GM23248 (cell line): ENCODE data around the gene CDC42EP4. TPM values are rescaled to one million over a fixed set of nuclear protein-coding genes. Genes with fewer than 3 reads are reported as not detected.

Experiments used
- DNase-seq: peaks from one replicate; pipeline ENCODE4 v3.0.0-alpha.2; 2015
- H2AFZ ChIP-seq: fragments of 200-600 bp; sonication (generic); 2 replicates; pipeline ENCODE4 v1.6.1; 2016; ENCODE audit warnings: antibody characterized with exemption
- H3F3A ChIP-seq: fragments of 200-600 bp; sonication (generic); 2 replicates; pipeline ENCODE4 v1.6.1; 2016; ENCODE audit warnings: mild to moderate bottlenecking, antibody characterized with exemption, mixed run types; ENCODE audit not compliant: insufficient read depth
- H3K27ac ChIP-seq: fragments of 200-600 bp; sonication (generic); 2 replicates; pipeline ENCODE4 v1.5.1; 2016; ENCODE audit warnings: mild to moderate bottlenecking
- H3K27me3 ChIP-seq: fragments of 200-600 bp; sonication (generic); replicated peaks from 2 replicates; pipeline ENCODE4 v1.6.1; 2016; ENCODE audit warnings: mild to moderate bottlenecking; ENCODE audit not compliant: insufficient read depth
- H3K36me3 ChIP-seq: fragments of 200-600 bp; sonication (generic); 2 replicates; pipeline ENCODE4 v1.6.1; 2016; ENCODE audit warnings: low read depth, mild to moderate bottlenecking
- H3K4me1 ChIP-seq: fragments of 200-600 bp; sonication (generic); 2 replicates; pipeline ENCODE4 v1.6.1; 2016; ENCODE audit warnings: mild to moderate bottlenecking; ENCODE audit not compliant: insufficient read depth
- H3K4me2 ChIP-seq: fragments of 200-600 bp; sonication (generic); one replicate; pipeline ENCODE4 v1.6.1; 2016; ENCODE audit warnings: mild to moderate bottlenecking; ENCODE audit not compliant: unreplicated experiment
- H3K4me3 ChIP-seq: fragments of 200-600 bp; sonication (generic); 2 replicates; pipeline ENCODE4 v1.5.1; 2016; ENCODE audit warnings: mild to moderate bottlenecking
- H3K79me2 ChIP-seq: fragments of 200-600 bp; sonication (generic); 2 replicates; pipeline ENCODE4 v1.6.1; 2016; ENCODE audit warnings: mild to moderate bottlenecking; ENCODE audit not compliant: insufficient read depth
- H3K9ac ChIP-seq: fragments of 200-600 bp; sonication (generic); 2 replicates; pipeline ENCODE4 v1.6.1; 2016; ENCODE audit warnings: mild to moderate bottlenecking
- H3K9me2 ChIP-seq: fragments of 200-600 bp; sonication (generic); 2 replicates; pipeline ENCODE4 v1.6.1; 2016; ENCODE audit warnings: mixed run types, mild to moderate bottlenecking, moderate library complexity; ENCODE audit not compliant: insufficient read depth
- H3K9me3 ChIP-seq: fragments of 200-600 bp; sonication (generic); one replicate; pipeline ENCODE4 v1.6.1; 2017; ENCODE audit warnings: low read depth
- H4K20me1 ChIP-seq: fragments of 200-600 bp; sonication (generic); 2 replicates; pipeline ENCODE4 v1.6.0; 2016; ENCODE audit not compliant: insufficient read depth
- EZH2 ChIP-seq: fragments of 200-600 bp; sonication (generic); IDR thresholded peaks from 2 replicates; pipeline ENCODE4 v1.6.1; 2018; ENCODE audit warnings: antibody characterized with exemption, mild to moderate bottlenecking; ENCODE audit not compliant: insufficient read depth, poor library complexity, severe bottlenecking
- EZH2phosphoT487 ChIP-seq: fragments of 200-600 bp; sonication (generic); IDR thresholded peaks from 2 replicates; pipeline ENCODE4 v1.6.1; 2018; ENCODE audit warnings: antibody characterized with exemption, moderate library complexity, mild to moderate bottlenecking, low read depth; ENCODE audit not compliant: insufficient read depth
- WGBS, 2 experiments: methylation state at CpG; one replicate each; pipeline ENCODE4 v1.1.6; 2015 to 2017; ENCODE audit warnings: low lambda C conversion rate in 2 of 2, low coverage in 1 of 2; ENCODE audit errors: missing lambda C conversion rate in 2 of 2; 5-methylcytosine and 5-hydroxymethylcytosine counted together
- in situ Hi-C: fragments of 300-500 bp; cut with MboI; formaldehyde crosslinking; loops from 2 replicates; pipeline ENCODE4 v1.15.0; 2020
- polyA plus RNA-seq: library from polyadenylated mRNA; unstranded; fragments of >200 nt; fragmentation: Nextera tagmentation; extraction: Ambion mirVana; gene quantifications from 2 replicates; pipeline ENCODE4 v1.2.1, GENCODE V29; 2016
- total RNA-seq: library from RNA; depleted of rRNA; stranded (reverse); fragments of >200 nt; shearing (Covaris generic); gene quantifications from 2 replicates; pipeline ENCODE4 v1.2.3, GENCODE V29; 2014

Gene CDC42EP4
- total and polyA plus RNA-seq, 2 experiments from 2014 or later: 31.2 to 34.6 TPM

- Histone ChIP-seq H3K4me2 (no peak overlapping the region), H3K79me2 (no peaks in the 10 kb centered on the region), H3K4me3 (no peak overlapping the region), H3K9me3 (no peaks in the 10 kb centered on the region), H3K9me2 (no peaks in the 10 kb centered on the region), H4K20me1 (no peaks in the 10 kb centered on the region), H3K4me1 (peaks cover 26% of the 10 kb centered on the region), H2AFZ (no peak overlapping the region), H3K27ac (no peak overlapping the region), H3K27me3 (no peaks in the 10 kb centered on the region), H3K9ac (no peak overlapping the region), H3K36me3 (no peaks in the 10 kb centered on the region), H3F3A (peaks cover 8% of the 10 kb centered on the region)
- 92 to 95% methylated on average over 7 of the region's 7 CpGs for WGBS, 2 experiments
- in situ Hi-C loops: no loop called here
- no peak for DNase-seq
- TF ChIP-seq EZH2phosphoT487 (no peak), EZH2 (no peak)
Observed at GRCh38 chr17:73327676-73328075, 15.9 kb upstream of the CDC42EP4 start.

GRCh38 chr17:73325527-73325842 lies 13.7 kb upstream of the CDC42EP4 start:
- Histone ChIP-seq H3K27ac (peak overlapping the region; percentile 60), H3K9me3 (no peaks in the 10 kb centered on the region)

DNA sequence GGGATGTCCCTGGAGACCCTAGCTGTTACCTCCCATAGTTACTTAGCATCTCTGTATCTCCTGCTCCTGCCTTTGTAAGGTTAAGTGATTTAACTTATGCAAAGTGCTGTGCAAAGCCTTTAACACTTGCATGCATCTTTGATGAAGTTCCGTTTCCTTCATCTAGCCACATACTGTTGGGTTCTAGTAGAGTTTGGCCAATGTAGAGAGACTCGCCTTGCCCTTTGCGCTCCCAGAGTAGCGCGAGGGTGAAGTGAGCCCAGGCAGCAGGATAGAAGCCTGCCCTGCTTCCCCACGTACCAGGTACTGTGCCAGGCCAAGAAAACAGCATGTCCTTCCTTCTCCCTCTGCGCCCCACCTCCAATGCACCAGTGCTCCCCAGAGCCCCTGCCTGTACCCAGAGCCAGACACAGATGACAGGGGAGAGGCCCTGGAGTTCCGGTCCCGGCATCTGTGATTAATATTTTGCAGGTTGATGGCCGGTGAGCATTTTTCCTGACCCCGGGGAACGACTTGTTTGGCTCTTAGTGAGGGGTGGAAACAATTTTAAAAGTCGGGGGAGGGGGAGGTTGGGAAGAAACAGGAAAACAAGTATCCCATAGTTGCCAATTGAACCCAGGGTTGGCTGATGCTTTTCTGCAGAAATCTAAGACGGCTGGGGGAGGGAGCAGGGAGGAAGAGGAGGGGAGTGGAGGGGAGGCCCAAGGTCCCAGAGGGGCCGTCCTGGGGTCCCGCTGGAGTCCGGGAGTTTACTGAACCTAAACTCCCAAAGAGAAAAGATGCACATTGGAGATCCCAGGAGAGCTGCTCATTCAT lies 13.1 kb upstream of the CDC42EP4 start:
- H3K79me2 ChIP-seq: no peaks in the 10 kb centered on the region
- no peaks in the 10 kb centered on the region for H3K36me3 ChIP-seq
- peaks cover 8% of the 10 kb centered on the region for H3F3A ChIP-seq
- H3K9me2 ChIP-seq: no peaks in the 10 kb centered on the region
- peak overlapping the region; percentile 40 for H3K9ac ChIP-seq
- no peaks in the 10 kb centered on the region for H4K20me1 ChIP-seq
- no peak for DNase-seq
- 43 to 45% methylated on average over 14 to 17 of the region's 17 CpGs for WGBS, 2 experiments
- no peak overlapping the region for H3K4me3 ChIP-seq
- H3K4me2 ChIP-seq: peak overlapping the region; percentile 28
- in situ Hi-C loops: no loop called here
- TF ChIP-seq EZH2phosphoT487 (no peak), EZH2 (no peak)
- peak overlapping the region; percentile 60 for H3K27ac ChIP-seq
- H2AFZ ChIP-seq: peak overlapping the region; percentile 60
- no peaks in the 10 kb centered on the region for H3K9me3 ChIP-seq
- peaks cover 26% of the 10 kb centered on the region for H3K4me1 ChIP-seq
- no peaks in the 10 kb centered on the region for H3K27me3 ChIP-seq

More at GRCh38 chr17:73325527-73325842, 13.7 kb upstream of the CDC42EP4 start:
- H3K4me1 ChIP-seq: peaks cover 26% of the 10 kb centered on the region
- DNase-seq: peak; percentile 90
- no peak overlapping the region for H3K4me3 ChIP-seq
- no peaks in the 10 kb centered on the region for H4K20me1 ChIP-seq
- H3K9me2 ChIP-seq: no peaks in the 10 kb centered on the region
- H3K27me3 ChIP-seq: no peaks in the 10 kb centered on the region
- H3K9ac ChIP-seq: peak overlapping the region; percentile 40
- peaks cover 8% of the 10 kb centered on the region for H3F3A ChIP-seq
- H3K4me2 ChIP-seq: peak overlapping the region; percentile 28
- peak overlapping the region; percentile 60 for H2AFZ ChIP-seq
- WGBS, 2 experiments: 1 to 6% methylated on average over 4 of the region's 4 CpGs
- in situ Hi-C loops: no loop called here
- TF ChIP-seq EZH2: no peak
- TF ChIP-seq EZH2phosphoT487: no peak
- no peaks in the 10 kb centered on the region for H3K79me2 ChIP-seq
- H3K36me3 ChIP-seq: no peaks in the 10 kb centered on the region

GRCh38 chr17:73324160-73324475 lies 12.3 kb upstream of the CDC42EP4 start:
- DNase-seq: peak; percentile 49
- no peak overlapping the region for H3K4me3 ChIP-seq
- H3K79me2 ChIP-seq: no peaks in the 10 kb centered on the region
- H3K9me2 ChIP-seq: no peaks in the 10 kb centered on the region
- no peak for TF ChIP-seq EZH2
- no peak for TF ChIP-seq EZH2phosphoT487
- H3K4me2 ChIP-seq: peak overlapping the region; percentile 24
- H3K36me3 ChIP-seq: no peaks in the 10 kb centered on the region
- peak overlapping the region; percentile 30; the same call in 1 of the 2 replicates for H3K9ac ChIP-seq
- 11 to 21% methylated on average over 9 of the region's 9 CpGs for WGBS, 2 experiments
- in situ Hi-C loops: no loop called here
- peaks cover 26% of the 10 kb centered on the region for H3K4me1 ChIP-seq
- H3K27ac ChIP-seq: no peak overlapping the region
- peak overlapping the region; percentile 43; the same call in 1 of the 2 replicates for H2AFZ ChIP-seq
- H4K20me1 ChIP-seq: no peaks in the 10 kb centered on the region
- H3K9me3 ChIP-seq: no peaks in the 10 kb centered on the region
- H3F3A ChIP-seq: peaks cover 8% of the 10 kb centered on the region
- no peaks in the 10 kb centered on the region for H3K27me3 ChIP-seq
